NCI-H1092 (cell line): ENCODE measurements around the gene MCM8.

Experiments
- DNase-seq: peaks from one replicate; lab custom pipeline; 2025; lab: John Stamatoyannopoulos, UW

The MCM8 gene

GRCh38 chr20:5950271-5951031 is at the start of gene MCM8, which contains the start of gene TRMT6:
MCM8 (plus strand) TSS chr20:5950652; CDS start chr20:5952016, 1,364 bp downstream.
TRMT6 (minus strand) TSS chr20:5950533; CDS start chr20:5950405, 128 bp downstream.
- DNase-seq = peak; percentile 97

DNA sequence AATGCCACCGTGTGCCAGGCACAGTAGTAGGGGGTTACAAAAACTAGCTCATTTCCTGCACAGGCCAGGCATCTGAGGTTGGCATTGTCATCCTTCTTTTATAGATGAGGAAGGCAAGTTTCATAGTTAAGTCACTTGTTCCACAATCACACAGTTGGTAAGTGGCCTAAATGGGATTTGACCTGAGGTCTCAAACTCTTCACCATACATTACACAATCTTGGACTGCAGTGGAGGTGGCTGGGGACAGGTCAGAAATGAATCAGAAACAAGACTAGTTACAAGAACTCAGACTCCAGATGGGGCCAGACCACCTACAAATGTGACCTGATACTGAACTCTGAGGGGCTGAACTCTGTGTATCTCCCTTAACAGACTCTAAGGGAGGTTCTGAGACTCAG is 49.5 kb upstream of the MCM8 start:
- DNase-seq = no peak

GRCh38 chr20:5908981-5909380 is 41.5 kb upstream of the MCM8 start:
- DNase-seq = no peak

DNA sequence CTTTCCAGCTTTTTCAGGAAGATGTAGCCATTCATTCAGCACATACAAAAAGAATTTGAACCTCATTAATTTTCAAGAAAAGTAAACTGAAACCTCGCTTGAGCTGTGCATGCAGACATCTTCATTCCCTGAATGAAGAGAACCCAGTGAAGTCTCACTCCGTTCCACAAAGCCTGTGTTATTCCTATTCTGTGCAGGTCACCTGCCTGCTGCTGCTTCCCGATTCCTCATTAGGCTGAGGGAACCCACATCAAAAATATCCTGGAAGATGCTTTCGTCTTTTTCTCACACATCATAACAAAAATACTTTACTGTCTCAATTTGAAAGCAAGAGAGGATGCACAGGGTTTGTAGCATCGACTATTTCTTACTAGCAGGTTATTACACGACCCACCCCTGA is 40.3 kb upstream of the MCM8 start:
- DNase-seq = no peak

GRCh38 chr20:5913166-5913565 is 37.3 kb upstream of the MCM8 start:
- no peak for DNase-seq

GRCh38 chr20:5914859-5915258 is 35.6 kb upstream of the MCM8 start:
- DNase-seq = no peak

DNA sequence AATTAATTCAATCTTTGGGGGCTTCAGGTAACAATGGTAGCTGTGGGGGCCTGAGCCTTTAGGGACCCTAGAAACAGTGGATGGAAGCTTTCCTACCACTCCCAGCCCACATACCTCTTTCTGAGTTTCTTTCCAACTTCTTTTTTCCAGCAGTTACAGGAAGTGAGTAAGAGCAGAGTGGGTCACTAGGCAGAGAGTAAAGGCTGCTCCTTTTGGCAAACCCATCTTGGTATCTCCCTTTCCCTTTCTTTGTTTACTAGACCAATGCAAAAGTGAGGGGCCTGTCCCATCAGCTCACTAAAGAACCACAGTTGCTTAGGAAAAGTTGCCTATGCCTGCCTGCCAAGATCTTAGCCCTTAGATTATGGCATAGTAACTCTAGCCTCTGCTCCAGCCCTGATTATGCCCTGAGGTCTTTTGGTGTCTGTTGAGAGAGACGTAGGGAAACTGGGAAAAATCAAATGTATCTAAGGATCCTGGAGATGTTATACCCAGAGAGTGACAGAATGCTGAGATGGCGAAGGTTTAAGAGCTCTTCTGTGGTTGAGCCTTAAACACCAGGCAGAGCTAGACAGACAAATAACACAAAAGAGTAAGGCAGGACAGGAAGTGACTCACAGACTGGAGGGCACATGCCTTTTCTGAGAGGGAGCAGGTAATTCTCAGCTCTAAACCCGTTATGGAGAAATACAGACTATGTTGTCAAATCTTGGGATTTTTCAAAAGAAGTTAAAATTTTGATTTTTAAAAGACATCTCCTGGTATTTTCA is 31.4 kb upstream of the MCM8 start:
- no peak for DNase-seq

- DNase-seq = no peak
Observed at GRCh38 chr20:5919626-5920544, 30.6 kb upstream of the MCM8 start.

- DNase-seq = no peak
Observed at GRCh38 chr20:5920581-5920980, 29.9 kb upstream of the MCM8 start.

DNA sequence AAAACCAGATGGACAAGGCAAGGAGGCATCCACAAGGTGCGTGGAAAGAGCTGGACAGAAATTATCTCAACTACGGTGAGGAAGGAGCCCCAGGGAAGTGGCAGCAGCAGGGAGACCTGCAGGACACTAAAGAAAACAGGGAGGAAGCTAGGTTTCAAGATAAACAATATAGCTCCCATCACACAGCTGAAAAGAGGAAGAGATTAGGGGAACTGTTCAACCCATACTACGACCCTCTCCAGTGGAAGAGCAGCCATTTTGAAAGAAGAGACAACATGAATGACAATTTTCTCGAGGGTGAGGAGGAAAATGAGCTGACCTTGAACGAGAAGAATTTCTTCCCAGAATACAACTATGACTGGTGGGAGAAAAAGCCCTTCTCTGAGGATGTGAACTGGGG is 27.0 kb upstream of the MCM8 start:
- DNase-seq = no peak

DNA sequence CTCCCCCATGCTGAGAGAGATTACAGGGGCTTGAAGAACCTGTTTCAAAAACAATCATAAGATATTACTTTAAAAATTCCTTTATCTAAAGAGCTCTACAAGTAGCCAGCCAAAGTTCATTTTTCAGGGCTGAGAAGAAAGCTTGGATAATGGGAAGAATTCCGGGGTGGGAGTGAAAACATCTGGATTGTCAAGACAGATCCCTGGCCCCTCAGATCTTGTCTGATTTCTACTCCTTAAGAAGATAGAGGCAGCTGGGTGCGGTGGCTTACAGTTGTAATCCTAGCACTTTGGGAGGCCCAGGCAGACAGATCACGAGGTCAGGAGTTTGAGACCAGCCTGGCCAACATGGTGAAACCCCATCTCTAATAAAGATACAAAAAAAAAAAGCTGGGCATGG is 24.9 kb upstream of the MCM8 start:
- DNase-seq = no peak

GRCh38 chr20:5927749-5928462 is 22.5 kb upstream of the MCM8 start:
- no peak for DNase-seq

GRCh38 chr20:5928836-5929715 is 21.4 kb upstream of the MCM8 start:
- no peak for DNase-seq

- DNase-seq = no peak
Observed at GRCh38 chr20:5931411-5931810, 19.0 kb upstream of the MCM8 start.

GRCh38 chr20:5932796-5933195 is 17.7 kb upstream of the MCM8 start:
- no peak for DNase-seq

- no peak for DNase-seq
Observed at GRCh38 chr20:5933802-5934436, 16.5 kb upstream of the MCM8 start.

GRCh38 chr20:5935384-5935783 is 15.1 kb upstream of the MCM8 start:
- no peak for DNase-seq

- DNase-seq = no peak
Observed at GRCh38 chr20:5936238-5936637, 14.2 kb upstream of the MCM8 start.

GRCh38 chr20:5938456-5939029 is 11.9 kb upstream of the MCM8 start:
- no peak for DNase-seq

DNA sequence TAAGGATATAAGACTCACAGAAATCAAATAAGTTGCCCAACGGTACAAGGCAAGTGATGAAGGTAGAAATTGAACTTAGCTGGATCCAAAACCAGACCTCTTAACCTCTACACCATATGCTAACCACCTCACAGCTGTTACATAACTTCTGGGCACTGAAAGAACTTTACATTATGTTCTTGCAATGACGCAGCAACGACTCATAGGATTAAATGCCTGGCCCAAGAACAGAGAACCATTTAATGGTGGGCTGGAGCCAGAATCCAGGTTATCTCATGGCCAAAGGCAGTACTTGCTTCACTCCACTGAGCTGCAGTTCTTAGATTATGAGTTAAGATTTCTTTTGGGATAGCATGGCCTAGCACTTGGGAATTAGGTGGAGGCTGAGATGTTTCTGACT is 4.5 kb upstream of the MCM8 start:
- no peak for DNase-seq
